ENCODE measurements around the gene VIM.
"Not testable (repeated sequence)": the region's sequence is repeated elsewhere in the genome, so short reads cannot be mapped to it uniquely, and the experiment has no call there.

VIM gene

GRCh38 chr10:17233286-17233991, 5.4 kb downstream of the VIM start:
- DNase-seq: no peak

- no peak for DNase-seq
Observed at GRCh38 chr10:17234431-17234945, 6.4 kb downstream of the VIM start.

- DNase-seq: no peak
Observed at GRCh38 chr10:17235136-17235535, 7.1 kb downstream of the VIM start.

- no peak for DNase-seq
Observed at GRCh38 chr10:17236468-17237148, 8.6 kb downstream of the VIM start.

GRCh38 chr10:17237149-17237527, 9.1 kb downstream of the VIM start:
- no peak for DNase-seq

GRCh38 chr10:17237915-17238444, 9.9 kb downstream of the VIM start:
- no peak for DNase-seq

GRCh38 chr10:17238445-17239291, 10.6 kb downstream of the VIM start:
- no peak for DNase-seq

- DNase-seq: no peak
Observed at GRCh38 chr10:17239345-17240085, 11.5 kb downstream of the VIM start.

GRCh38 chr10:17240096-17240495, 12.1 kb downstream of the VIM start:
- DNase-seq: no peak

- DNase-seq: no peak
Observed at GRCh38 chr10:17240616-17241015, 12.6 kb downstream of the VIM start.

- no peak for DNase-seq
Observed at GRCh38 chr10:17241611-17242333, 13.7 kb downstream of the VIM start.

GRCh38 chr10:17244700-17245365, 16.8 kb downstream of the VIM start:
- DNase-seq: no peak

GRCh38 chr10:17247210-17247609, 19.2 kb downstream of the VIM start:
- no peak for DNase-seq

GRCh38 chr10:17248964-17249363, 20.9 kb downstream of the VIM start:
- DNase-seq: no peak

GRCh38 chr10:17249820-17250219, 21.8 kb downstream of the VIM start:
- DNase-seq: no peak

GRCh38 chr10:17250736-17251135, 22.7 kb downstream of the VIM start:
- no peak for DNase-seq

GRCh38 chr10:17254543-17255050, 26.6 kb downstream of the VIM start:
- not testable (repeated sequence) for DNase-seq

- no peak for DNase-seq
Observed at GRCh38 chr10:17255512-17255911, 27.5 kb downstream of the VIM start.

GRCh38 chr10:17256051-17256450, 28.0 kb downstream of the VIM start:
- DNase-seq: no peak

GRCh38 chr10:17256627-17257026, 28.6 kb downstream of the VIM start:
- DNase-seq: no peak

Measured in activated CD8-positive, alpha-beta memory T cell treated with anti-CD3 and anti-CD28 coated beads for 24 hours (primary cell).